Measurements from ENCODE around the gene DDX28.
A peak's percentile ranks its signal among the peaks of the same experiment; 100 is the strongest.

Gene DDX28, protein sequence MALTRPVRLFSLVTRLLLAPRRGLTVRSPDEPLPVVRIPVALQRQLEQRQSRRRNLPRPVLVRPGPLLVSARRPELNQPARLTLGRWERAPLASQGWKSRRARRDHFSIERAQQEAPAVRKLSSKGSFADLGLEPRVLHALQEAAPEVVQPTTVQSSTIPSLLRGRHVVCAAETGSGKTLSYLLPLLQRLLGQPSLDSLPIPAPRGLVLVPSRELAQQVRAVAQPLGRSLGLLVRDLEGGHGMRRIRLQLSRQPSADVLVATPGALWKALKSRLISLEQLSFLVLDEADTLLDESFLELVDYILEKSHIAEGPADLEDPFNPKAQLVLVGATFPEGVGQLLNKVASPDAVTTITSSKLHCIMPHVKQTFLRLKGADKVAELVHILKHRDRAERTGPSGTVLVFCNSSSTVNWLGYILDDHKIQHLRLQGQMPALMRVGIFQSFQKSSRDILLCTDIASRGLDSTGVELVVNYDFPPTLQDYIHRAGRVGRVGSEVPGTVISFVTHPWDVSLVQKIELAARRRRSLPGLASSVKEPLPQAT

DNA sequence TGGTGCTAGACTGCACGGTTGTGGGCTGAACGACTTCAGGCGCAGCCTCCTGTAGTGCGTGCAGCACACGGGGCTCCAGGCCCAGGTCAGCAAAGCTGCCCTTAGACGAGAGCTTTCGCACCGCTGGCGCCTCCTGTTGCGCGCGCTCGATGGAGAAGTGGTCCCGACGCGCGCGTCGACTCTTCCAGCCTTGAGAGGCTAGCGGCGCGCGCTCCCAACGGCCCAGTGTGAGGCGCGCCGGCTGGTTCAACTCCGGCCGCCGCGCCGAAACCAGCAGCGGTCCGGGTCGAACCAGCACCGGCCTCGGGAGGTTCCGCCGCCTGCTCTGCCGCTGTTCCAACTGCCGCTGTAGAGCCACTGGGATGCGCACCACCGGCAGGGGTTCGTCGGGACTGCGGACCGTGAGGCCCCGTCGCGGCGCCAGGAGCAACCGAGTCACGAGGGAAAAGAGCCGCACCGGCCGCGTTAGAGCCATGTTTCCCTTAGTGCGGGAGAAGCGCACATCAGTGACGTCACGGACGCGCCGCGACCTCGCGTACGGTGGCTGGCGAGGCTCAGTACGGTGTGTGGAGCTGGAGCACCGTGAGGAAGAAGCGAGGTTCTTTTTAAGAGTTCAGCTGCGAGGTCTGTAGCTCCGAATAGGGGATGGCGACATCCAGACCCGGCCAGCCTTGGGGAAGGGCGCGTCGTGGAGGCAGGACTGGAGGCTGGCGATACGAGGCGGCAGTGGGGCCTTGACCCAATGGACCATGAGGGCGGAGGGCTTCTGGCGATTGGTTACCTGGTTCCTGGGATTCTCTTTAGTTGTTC is at the start of gene DDX28, which contains the start of gene DUS2:
TSS of gene DDX28 (minus strand) at position 505 of the 810 bp plus-strand sequence. CDS start at position 475, 30 bp downstream.
TSS of gene DUS2 (plus strand) at position 557 of the 810 bp plus-strand sequence. CDS start 14,740 bp downstream, outside the sequence.
- H3K4me1 ChIP-seq (ENCODE audit: control insufficient read depth, insufficient read depth, low read length), result no peaks in the 10 kb centered on the region
- H3K9ac ChIP-seq (ENCODE audit: low read length), result peak within 1 kb of the TSS; percentile 84
- H3K27me3 ChIP-seq (ENCODE audit: control insufficient read depth, insufficient read depth, low read length), result no peaks in the 10 kb centered on the region
- peak within 1 kb of the TSS; percentile 92 for H3K27ac ChIP-seq (ENCODE audit: low read depth, low read length)
- H3K4me3 ChIP-seq (ENCODE audit: low read depth, low read length), result peak within 1 kb of the TSS; percentile 87
- H3K9me3 ChIP-seq (ENCODE audit: control insufficient read depth, insufficient read depth, low read depth, low read length), result no peaks in the 10 kb centered on the region
- peaks cover 24% of the 10 kb centered on the region for H3K36me3 ChIP-seq (ENCODE audit: control insufficient read depth, insufficient read depth, low read length)

DNA sequence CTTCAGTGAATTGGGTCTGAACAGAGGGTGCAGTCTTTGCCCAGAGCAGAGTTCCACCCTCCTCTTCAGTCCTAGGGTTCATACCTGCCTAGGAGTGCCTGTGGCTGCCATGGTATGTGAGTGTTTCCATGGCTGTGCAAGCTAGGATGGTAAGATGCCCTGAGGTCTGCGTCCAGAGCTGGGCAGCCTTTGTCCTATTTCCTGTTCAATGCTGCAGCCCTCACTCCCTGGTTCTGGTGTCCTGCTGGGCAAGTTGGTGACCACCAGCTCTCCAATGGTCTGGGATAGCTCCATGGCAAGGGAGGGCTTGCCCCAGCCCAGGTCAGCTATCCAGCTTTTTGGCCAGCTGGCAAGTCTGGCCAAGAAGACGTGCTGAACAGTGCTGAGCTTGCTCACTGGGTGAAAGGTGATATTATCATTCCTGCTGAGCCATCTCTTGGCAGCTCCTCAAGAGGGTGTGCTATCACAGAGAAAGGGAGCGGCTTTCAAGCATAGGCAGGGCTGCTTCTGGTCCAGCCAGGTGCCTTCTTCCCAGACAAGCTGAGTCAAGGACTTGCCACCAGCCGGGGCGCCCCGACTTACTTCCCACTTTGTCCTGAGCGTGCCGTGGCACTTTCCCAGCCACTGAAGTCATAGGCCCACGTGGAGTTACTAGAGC is 49.1 kb upstream of the DDX28 start:
- Histone ChIP-seq H3K9me3 (ENCODE audit: control insufficient read depth, insufficient read depth, low read depth, low read length) (no peaks in the 10 kb centered on the region), H3K9ac (ENCODE audit: low read length) (no peak overlapping the region), H3K27me3 (ENCODE audit: control insufficient read depth, insufficient read depth, low read length) (no peaks in the 10 kb centered on the region), H3K36me3 (ENCODE audit: control insufficient read depth, insufficient read depth, low read length) (peaks cover 77% of the 10 kb centered on the region), H3K27ac (ENCODE audit: low read depth, low read length) (no peak overlapping the region), H3K4me3 (ENCODE audit: low read depth, low read length) (no peak overlapping the region), H3K4me1 (ENCODE audit: control insufficient read depth, insufficient read depth, low read length) (no peaks in the 10 kb centered on the region)

DNA sequence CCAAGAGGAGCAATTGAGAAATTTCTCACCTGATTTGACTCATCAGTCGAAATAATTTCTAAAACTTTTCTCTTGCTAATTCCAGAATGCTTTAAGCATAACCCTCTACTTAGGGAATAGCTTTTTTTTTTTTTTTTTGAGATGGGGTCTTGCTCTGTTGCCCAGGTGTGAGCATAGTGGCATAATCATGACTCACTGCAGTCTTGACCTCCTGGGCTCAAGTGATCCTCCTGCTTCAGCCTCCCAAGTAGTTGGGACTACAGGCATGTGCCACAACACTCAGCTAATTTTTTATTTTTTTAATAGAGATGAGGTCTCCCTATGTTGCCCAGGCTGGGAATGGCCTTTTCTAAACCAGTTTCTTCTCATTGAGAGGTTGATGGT is 48.5 kb upstream of the DDX28 start:
- Histone ChIP-seq H3K4me3 (ENCODE audit: low read depth, low read length) (no peak overlapping the region), H3K4me1 (ENCODE audit: control insufficient read depth, insufficient read depth, low read length) (no peaks in the 10 kb centered on the region), H3K27me3 (ENCODE audit: control insufficient read depth, insufficient read depth, low read length) (no peaks in the 10 kb centered on the region), H3K36me3 (ENCODE audit: control insufficient read depth, insufficient read depth, low read length) (peaks cover 77% of the 10 kb centered on the region), H3K27ac (ENCODE audit: low read depth, low read length) (no peak overlapping the region), H3K9ac (ENCODE audit: low read length) (no peak overlapping the region), H3K9me3 (ENCODE audit: control insufficient read depth, insufficient read depth, low read depth, low read length) (no peaks in the 10 kb centered on the region)

DNA sequence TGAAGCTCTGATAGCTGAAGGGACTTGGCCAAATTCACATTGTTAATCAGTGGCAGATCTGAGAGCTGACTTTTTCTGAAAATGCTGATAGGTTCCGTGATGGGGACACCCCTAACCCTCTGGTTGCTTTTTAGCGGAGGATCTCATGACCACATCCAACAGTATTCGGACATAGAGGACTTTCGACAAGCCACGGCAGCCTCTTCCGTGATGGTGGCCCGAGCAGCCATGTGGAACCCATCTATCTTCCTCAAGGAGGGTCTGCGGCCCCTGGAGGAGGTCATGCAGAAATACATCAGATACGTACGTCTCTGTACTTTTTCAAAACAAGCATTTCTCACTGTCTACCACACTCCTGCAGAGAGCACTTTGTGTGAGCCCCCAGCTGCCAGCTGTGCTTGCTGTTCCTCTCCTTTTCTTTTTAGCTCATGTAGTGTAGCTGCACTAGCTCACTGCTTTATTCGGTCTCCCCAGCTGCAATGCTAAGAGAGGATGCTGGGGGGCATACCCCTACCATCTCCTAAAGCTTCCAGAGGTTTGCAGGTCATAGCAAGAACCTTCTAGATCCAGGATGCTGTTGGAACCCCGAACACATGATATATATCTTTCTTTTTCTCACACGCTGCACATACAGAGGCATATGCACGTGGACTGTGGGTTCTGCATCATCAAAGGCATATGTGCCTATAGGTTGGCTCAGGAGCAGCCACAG is 47.9 kb upstream of the DDX28 start:
- Histone ChIP-seq H3K9ac (ENCODE audit: low read length) (no peak overlapping the region), H3K27ac (ENCODE audit: low read depth, low read length) (no peak overlapping the region), H3K27me3 (ENCODE audit: control insufficient read depth, insufficient read depth, low read length) (no peaks in the 10 kb centered on the region), H3K36me3 (ENCODE audit: control insufficient read depth, insufficient read depth, low read length) (peaks cover 77% of the 10 kb centered on the region), H3K9me3 (ENCODE audit: control insufficient read depth, insufficient read depth, low read depth, low read length) (no peaks in the 10 kb centered on the region), H3K4me1 (ENCODE audit: control insufficient read depth, insufficient read depth, low read length) (no peaks in the 10 kb centered on the region), H3K4me3 (ENCODE audit: low read depth, low read length) (no peak overlapping the region)

DNA sequence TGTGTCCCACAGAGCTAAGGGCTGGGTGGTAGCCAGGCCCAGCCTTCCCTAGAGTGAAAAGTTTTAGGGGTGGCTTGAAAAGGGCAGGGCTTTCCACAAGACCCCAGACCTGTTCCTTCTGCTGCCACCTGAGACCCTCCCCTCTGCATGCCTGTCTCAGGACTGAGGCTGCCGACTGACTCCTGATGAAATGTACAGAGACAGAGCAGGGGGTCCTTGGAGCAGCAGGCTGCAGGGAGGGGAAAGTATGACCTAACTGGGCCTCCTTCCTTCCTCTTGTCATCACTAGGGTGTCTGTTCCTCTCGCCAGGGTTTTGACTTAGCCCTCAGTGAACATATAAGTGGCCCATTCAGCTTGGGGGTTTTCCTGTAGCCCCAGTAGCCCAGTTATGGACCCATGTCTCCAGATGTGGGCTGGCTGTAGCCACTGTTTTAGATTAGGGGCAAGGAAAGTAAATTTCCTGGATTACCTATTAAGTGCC is 47.3 kb upstream of the DDX28 start:
- H3K4me1 ChIP-seq (ENCODE audit: control insufficient read depth, insufficient read depth, low read length), result no peaks in the 10 kb centered on the region
- no peak overlapping the region for H3K27ac ChIP-seq (ENCODE audit: low read depth, low read length)
- no peak overlapping the region for H3K9ac ChIP-seq (ENCODE audit: low read length)
- peaks cover 73% of the 10 kb centered on the region for H3K36me3 ChIP-seq (ENCODE audit: control insufficient read depth, insufficient read depth, low read length)
- no peak overlapping the region for H3K4me3 ChIP-seq (ENCODE audit: low read depth, low read length)
- H3K9me3 ChIP-seq (ENCODE audit: control insufficient read depth, insufficient read depth, low read depth, low read length), result no peaks in the 10 kb centered on the region
- H3K27me3 ChIP-seq (ENCODE audit: control insufficient read depth, insufficient read depth, low read length), result no peaks in the 10 kb centered on the region

DNA sequence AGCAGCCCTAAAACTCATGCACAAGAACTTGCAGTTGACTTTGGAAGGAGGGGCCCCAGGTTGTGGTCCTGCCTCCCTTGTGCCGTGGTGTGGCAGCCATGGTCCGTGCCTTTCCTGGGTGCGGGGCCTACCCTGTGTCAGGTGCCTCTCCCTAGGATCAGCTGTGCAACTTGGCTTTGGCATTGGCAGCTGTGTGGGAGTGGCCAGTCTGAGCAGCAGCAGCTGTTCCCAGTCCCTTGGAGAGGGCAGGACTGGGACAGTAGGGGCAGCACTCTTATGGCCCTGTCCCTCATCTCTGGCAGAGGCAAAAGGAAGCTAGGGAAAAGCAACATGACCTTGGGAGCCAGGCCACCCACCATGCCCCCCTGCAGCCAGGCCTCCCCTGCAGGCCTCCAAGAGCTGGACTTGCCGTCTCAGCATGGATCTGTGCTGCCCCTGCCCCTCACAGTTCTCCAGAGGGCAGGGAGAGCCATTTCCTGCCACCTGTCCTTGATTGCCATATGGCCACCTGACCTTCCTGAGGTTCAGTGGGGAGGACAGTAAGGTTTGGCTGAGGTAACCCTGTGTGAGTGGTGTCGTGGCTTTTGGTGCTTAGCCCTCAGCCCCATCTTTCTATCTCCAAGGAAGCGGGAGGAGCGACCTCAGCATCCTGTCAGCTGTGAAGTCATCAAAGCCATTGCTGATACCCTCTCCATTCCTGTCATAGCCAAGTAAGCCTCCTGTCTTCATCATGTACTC is 46.6 kb upstream of the DDX28 start:
- no peak overlapping the region for H3K4me3 ChIP-seq (ENCODE audit: low read depth, low read length)
- no peaks in the 10 kb centered on the region for H3K4me1 ChIP-seq (ENCODE audit: control insufficient read depth, insufficient read depth, low read length)
- no peak overlapping the region for H3K9ac ChIP-seq (ENCODE audit: low read length)
- H3K27me3 ChIP-seq (ENCODE audit: control insufficient read depth, insufficient read depth, low read length), result no peaks in the 10 kb centered on the region
- H3K27ac ChIP-seq (ENCODE audit: low read depth, low read length), result no peak overlapping the region
- H3K9me3 ChIP-seq (ENCODE audit: control insufficient read depth, insufficient read depth, low read depth, low read length), result no peaks in the 10 kb centered on the region
- peaks cover 67% of the 10 kb centered on the region for H3K36me3 ChIP-seq (ENCODE audit: control insufficient read depth, insufficient read depth, low read length)

DNA sequence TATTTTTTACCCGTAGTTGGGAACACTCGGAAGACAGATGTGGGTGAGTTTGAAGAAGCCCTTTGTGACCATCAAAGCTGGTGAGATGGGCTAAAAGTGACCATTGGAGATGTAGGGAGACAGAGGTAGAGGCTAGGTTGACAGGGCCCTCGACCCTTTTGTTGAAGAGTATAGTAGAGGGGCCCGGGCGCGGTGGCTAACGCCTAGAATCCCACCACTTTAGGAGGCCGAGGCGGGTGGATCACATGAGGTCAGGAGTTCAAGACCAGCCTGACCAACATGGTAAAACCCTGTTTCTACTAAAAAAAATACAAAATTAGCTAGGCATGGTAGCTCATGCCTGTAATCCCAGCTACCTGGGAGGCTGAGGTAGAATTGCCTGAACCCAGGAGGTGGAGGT is 45.9 kb upstream of the DDX28 start:
- H3K36me3 ChIP-seq (ENCODE audit: control insufficient read depth, insufficient read depth, low read length), result peaks cover 66% of the 10 kb centered on the region
- no peak overlapping the region for H3K27ac ChIP-seq (ENCODE audit: low read depth, low read length)

DNA sequence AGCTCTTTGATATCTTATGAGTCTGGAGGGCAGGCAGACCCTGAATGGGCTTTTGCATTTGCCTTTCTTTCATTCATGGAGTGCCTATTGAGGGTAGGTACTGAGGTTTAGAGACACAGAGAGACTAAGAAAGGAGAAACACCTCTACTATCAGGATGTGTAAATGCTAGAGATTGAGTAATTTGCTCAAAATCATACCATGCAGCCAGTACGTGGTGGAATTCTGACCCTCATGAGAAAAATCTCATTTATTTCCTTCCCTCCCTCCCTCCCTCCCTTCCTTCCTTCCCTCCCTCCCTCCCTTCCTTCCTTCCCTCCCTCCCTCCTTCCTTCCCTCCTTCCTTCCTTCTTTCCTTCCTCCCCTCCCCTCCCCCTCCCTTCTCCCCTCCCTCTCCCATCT is 43.7 kb upstream of the DDX28 start:
- Histone ChIP-seq H3K36me3 (ENCODE audit: control insufficient read depth, insufficient read depth, low read length) (peaks cover 59% of the 10 kb centered on the region), H3K4me3 (ENCODE audit: low read depth, low read length) (no peak overlapping the region), H3K9ac (ENCODE audit: low read length) (no peak overlapping the region), H3K9me3 (ENCODE audit: control insufficient read depth, insufficient read depth, low read depth, low read length) (no peaks in the 10 kb centered on the region), H3K4me1 (ENCODE audit: control insufficient read depth, insufficient read depth, low read length) (no peaks in the 10 kb centered on the region), H3K27ac (ENCODE audit: low read depth, low read length) (no peak overlapping the region), H3K27me3 (ENCODE audit: control insufficient read depth, insufficient read depth, low read length) (no peaks in the 10 kb centered on the region)

More for the DNA sequence above, 45.9 kb upstream of the DDX28 start:
- no peak overlapping the region for H3K9ac ChIP-seq (ENCODE audit: low read length)
- H3K27me3 ChIP-seq (ENCODE audit: control insufficient read depth, insufficient read depth, low read length), result no peaks in the 10 kb centered on the region
- no peaks in the 10 kb centered on the region for H3K4me1 ChIP-seq (ENCODE audit: control insufficient read depth, insufficient read depth, low read length)
- no peak overlapping the region for H3K4me3 ChIP-seq (ENCODE audit: low read depth, low read length)
- H3K9me3 ChIP-seq (ENCODE audit: control insufficient read depth, insufficient read depth, low read depth, low read length), result no peaks in the 10 kb centered on the region

DNA sequence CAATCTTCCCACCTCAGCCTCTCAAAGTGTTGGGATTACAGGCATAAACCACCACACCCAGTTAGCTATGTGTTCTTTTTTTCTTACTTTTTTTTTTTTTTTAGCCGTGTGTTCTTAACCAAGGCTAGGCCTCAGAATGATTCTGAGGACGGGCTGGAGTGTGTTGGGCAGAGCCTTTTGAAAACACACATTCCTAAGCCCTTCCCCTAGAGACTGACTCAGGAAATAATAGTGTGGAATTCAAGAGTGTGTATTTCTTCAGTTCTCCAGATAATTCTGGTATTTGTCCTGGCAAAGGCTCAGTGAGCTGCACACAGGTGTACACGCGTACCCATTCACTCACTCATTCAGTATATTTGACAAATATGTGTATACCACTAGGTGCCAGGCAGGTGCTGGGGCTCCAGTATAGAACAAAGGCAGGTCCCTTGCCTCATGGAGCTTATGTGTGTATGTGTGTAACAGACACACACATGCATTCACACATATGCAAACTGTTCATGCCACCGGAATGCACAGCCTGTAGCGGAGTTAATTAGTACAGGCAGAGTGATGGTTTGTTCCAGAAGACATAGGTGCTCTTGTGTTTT is 42.8 kb upstream of the DDX28 start:
- Histone ChIP-seq H3K27me3 (ENCODE audit: control insufficient read depth, insufficient read depth, low read length) (no peaks in the 10 kb centered on the region), H3K4me1 (ENCODE audit: control insufficient read depth, insufficient read depth, low read length) (no peaks in the 10 kb centered on the region), H3K4me3 (ENCODE audit: low read depth, low read length) (no peak overlapping the region), H3K9ac (ENCODE audit: low read length) (no peak overlapping the region), H3K9me3 (ENCODE audit: control insufficient read depth, insufficient read depth, low read depth, low read length) (no peaks in the 10 kb centered on the region), H3K27ac (ENCODE audit: low read depth, low read length) (no peak overlapping the region), H3K36me3 (ENCODE audit: control insufficient read depth, insufficient read depth, low read length) (peaks cover 59% of the 10 kb centered on the region)

All from HUES6 (cell line).